Measurements from ENCODE around the gene FRY.

DNA sequence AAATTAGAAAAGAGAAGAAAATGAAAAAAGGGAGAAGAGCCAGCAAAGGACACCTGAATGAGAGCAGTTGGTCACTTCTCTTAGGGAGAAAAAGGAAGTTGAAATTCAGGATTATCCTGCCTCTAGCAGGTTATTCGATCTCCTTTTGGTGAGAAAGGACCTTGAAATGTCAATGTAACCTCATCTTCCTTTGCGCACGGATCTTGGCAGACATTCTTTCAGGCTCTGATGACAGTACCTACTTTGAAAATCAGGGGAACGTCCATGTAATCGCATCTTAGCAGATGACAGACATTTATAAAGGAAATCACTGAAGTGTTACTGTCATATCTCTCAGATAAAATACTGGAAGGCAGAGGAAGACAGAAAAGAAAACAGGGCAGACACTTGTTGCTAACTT is 36.7 kb downstream of the FRY start:
- TF ChIP-seq CTCF (IDR thresholded peaks at IDR 0.05) (no peak), EZH2 (IDR thresholded peaks at IDR 0.05; ENCODE audit: borderline replicate concordance, insufficient read depth, low read depth, low read length, poor library complexity, severe bottlenecking) (no peak)

Measured in B cell (primary cell).